ENCODE results near the gene CPXM2. TPM values are rescaled to one million over a fixed set of nuclear protein-coding genes. Genes with fewer than 3 reads are reported as not detected.

Gene CPXM2
- total RNA-seq, 1 donor from 2014 or later: 15.0 TPM

- H3K27ac Mint-ChIP-seq: no peak overlapping the region
- no peak for TF ChIP-seq CTCF (conservative IDR thresholded peaks at IDR 0.05)
These were observed 18.3 kb upstream of the CPXM2 start for GRCh38 chr10:123909866-123910265.

GRCh38 chr10:123909426-123909825, 17.8 kb upstream of the CPXM2 start:
- peaks cover 13% of the 10 kb centered on the region for H3K4me1 Mint-ChIP-seq (ENCODE audit: unreplicated experiment)
- TF ChIP-seq CTCF (conservative IDR thresholded peaks at IDR 0.05): no peak
- no peaks in the 10 kb centered on the region for H3K36me3 Mint-ChIP-seq

More at GRCh38 chr10:123909866-123910265, 18.3 kb upstream of the CPXM2 start:
- Mint-ChIP-seq H3K4me3 (no peak overlapping the region), H3K4me1 (ENCODE audit: unreplicated experiment) (peaks cover 16% of the 10 kb centered on the region), H3K27me3 (peaks cover 64% of the 10 kb centered on the region), H3K36me3 (no peaks in the 10 kb centered on the region), H3K9me3 (no peaks in the 10 kb centered on the region)
- no peak for DNase-seq (ENCODE audit: extremely low spot score, unreplicated experiment)

GRCh38 chr10:123908379-123908778, 16.8 kb upstream of the CPXM2 start:
- Mint-ChIP-seq H3K9me3 (no peaks in the 10 kb centered on the region), H3K27ac (no peak overlapping the region), H3K4me3 (no peak overlapping the region), H3K27me3 (peaks cover 75% of the 10 kb centered on the region), H3K36me3 (no peaks in the 10 kb centered on the region), H3K4me1 (ENCODE audit: unreplicated experiment) (peaks cover 13% of the 10 kb centered on the region)
- TF ChIP-seq CTCF (conservative IDR thresholded peaks at IDR 0.05): no peak
- DNase-seq (ENCODE audit: extremely low spot score, unreplicated experiment): no peak

More at GRCh38 chr10:123909426-123909825, 17.8 kb upstream of the CPXM2 start:
- H3K9me3 Mint-ChIP-seq: no peaks in the 10 kb centered on the region
- no peak overlapping the region for H3K4me3 Mint-ChIP-seq
- H3K27ac Mint-ChIP-seq: no peak overlapping the region
- no peak for DNase-seq (ENCODE audit: extremely low spot score, unreplicated experiment)
- peaks cover 67% of the 10 kb centered on the region for H3K27me3 Mint-ChIP-seq

- no peak overlapping the region for H3K4me3 Mint-ChIP-seq
- no peaks in the 10 kb centered on the region for H3K9me3 Mint-ChIP-seq
- H3K27me3 Mint-ChIP-seq: peaks cover 74% of the 10 kb centered on the region
- no peak for TF ChIP-seq CTCF (conservative IDR thresholded peaks at IDR 0.05)
- H3K36me3 Mint-ChIP-seq: no peaks in the 10 kb centered on the region
- H3K4me1 Mint-ChIP-seq (ENCODE audit: unreplicated experiment): peaks cover 4% of the 10 kb centered on the region
- DNase-seq (ENCODE audit: extremely low spot score, unreplicated experiment): no peak
- H3K27ac Mint-ChIP-seq: no peak overlapping the region
These were observed 15.5 kb upstream of the CPXM2 start for GRCh38 chr10:123906884-123907652.

GRCh38 chr10:123906296-123906695, 14.7 kb upstream of the CPXM2 start:
- no peaks in the 10 kb centered on the region for H3K4me1 Mint-ChIP-seq (ENCODE audit: unreplicated experiment)
- no peak overlapping the region for H3K4me3 Mint-ChIP-seq

More at GRCh38 chr10:123906296-123906695, 14.7 kb upstream of the CPXM2 start:
- Mint-ChIP-seq H3K36me3 (no peaks in the 10 kb centered on the region), H3K27me3 (peaks cover 74% of the 10 kb centered on the region), H3K27ac (no peak overlapping the region), H3K9me3 (no peaks in the 10 kb centered on the region)
- no peak for DNase-seq (ENCODE audit: extremely low spot score, unreplicated experiment)
- TF ChIP-seq CTCF (conservative IDR thresholded peaks at IDR 0.05): no peak
